ENCODE results near the gene C10orf62.

Gene C10orf62

DNA sequence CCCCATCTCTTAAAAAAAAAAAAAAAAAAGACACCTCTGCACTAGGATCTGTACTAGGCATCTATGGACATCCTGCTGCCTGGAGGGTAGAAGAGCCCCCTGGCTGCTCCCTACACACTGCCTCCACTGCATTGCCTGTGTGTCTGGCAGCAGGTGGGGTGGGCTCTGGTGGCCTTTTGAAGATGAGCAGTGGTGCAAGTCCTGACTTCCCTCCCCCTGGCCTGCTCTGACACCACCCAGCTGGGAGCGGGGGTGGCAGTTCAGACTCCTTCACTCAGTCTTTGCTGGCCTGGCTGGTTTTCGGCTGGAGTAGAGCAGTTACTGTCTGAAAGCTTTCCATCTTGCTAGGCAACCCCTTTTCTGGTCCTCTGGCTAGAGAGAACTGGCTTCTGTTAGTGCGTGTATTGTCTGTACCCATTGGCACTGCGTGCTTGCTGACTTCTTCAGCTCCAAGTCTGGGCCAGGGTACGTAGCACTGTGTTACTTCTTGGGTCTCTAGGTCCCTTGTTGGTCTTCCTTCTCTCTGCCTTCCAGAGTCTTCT, 17.6 kb downstream of the C10orf62 start:
- TF ChIP-seq, protein P1, sequence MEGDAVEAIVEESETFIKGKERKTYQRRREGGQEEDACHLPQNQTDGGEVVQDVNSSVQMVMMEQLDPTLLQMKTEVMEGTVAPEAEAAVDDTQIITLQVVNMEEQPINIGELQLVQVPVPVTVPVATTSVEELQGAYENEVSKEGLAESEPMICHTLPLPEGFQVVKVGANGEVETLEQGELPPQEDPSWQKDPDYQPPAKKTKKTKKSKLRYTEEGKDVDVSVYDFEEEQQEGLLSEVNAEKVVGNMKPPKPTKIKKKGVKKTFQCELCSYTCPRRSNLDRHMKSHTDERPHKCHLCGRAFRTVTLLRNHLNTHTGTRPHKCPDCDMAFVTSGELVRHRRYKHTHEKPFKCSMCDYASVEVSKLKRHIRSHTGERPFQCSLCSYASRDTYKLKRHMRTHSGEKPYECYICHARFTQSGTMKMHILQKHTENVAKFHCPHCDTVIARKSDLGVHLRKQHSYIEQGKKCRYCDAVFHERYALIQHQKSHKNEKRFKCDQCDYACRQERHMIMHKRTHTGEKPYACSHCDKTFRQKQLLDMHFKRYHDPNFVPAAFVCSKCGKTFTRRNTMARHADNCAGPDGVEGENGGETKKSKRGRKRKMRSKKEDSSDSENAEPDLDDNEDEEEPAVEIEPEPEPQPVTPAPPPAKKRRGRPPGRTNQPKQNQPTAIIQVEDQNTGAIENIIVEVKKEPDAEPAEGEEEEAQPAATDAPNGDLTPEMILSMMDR (conservative IDR thresholded peaks at IDR 0.05; ENCODE audit: low read length): no peak
- no peak overlapping the region for H3K4me3 ChIP-seq (ENCODE audit: low read length)
- DNase-seq (ENCODE audit: low read depth): no peak

DNA sequence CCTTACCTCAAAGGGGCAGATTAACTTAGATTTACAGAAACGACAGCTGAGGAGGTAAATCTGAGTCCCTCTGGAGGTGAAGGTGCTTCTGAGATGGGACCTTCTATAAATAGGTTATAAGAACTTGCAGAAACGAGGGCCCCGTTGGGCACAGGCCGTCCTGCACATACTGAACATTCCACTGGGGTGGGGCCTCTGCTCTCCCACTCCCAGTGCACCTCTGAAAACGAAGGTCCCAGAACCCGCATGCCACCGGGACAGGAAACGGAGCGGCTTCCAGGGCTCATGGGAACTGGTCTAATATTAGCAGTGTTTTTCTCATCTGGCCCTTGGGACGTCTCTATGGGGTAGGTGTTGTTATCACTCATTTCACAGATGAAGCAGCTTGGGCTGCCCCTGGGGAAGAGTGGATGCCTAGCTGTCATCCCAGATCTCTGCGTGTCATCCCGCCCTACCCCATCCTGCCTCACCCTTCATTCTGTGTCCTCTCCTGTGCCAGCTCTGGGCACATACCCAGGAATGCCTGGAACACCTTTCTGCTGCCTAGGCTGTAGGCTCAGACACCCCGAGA, 19.6 kb downstream of the C10orf62 start:
- TF ChIP-seq, protein P1 (conservative IDR thresholded peaks at IDR 0.05; ENCODE audit: low read length): no peak
- no peak for DNase-seq (ENCODE audit: low read depth)
- no peak overlapping the region for H3K4me3 ChIP-seq (ENCODE audit: low read length)

DNA sequence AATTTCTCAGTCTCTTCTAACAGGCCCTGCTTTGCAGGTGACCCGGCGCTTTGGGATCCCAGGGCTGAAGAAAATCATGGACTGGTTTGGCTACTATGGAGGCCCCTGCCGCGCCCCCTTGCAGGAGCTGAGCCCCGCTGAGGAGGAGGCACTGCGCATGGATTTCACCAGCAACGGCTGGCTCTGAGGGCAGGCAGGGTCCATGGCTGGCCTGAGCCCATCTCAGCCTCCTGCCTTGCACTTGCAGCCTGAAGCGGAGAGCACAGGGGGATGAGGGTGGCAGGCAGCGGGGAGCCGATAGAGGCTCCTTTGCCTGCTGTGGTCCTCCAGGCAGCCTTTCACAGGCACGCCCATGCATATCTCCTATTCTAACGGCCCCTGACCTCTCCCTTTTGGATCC, 22.0 kb downstream of the C10orf62 start:
- no peak for DNase-seq (ENCODE audit: low read depth)
- TF ChIP-seq, protein P1 (conservative IDR thresholded peaks at IDR 0.05; ENCODE audit: low read length): no peak
- no peak overlapping the region for H3K4me3 ChIP-seq (ENCODE audit: low read length)

DNA sequence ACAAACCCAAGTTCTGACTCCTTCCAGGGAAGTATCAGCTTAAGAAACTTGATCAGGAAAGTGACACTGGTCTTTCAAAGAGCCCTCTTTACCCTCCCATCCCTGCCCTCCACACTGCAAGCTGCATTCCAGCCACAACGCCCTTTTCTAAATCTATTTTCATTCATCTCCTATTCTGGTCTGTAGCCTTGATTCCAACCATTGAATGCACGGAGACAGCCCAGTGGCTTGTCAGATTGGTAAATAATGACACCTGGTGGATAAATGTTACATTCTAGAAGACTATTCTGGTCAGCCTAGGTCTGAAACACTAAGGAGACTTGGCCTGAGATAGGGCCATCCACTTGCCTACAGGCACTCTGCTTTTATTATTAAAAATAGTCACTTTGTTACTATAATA, 22.9 kb downstream of the C10orf62 start:
- no peak overlapping the region for H3K4me3 ChIP-seq (ENCODE audit: low read length)
- DNase-seq (ENCODE audit: low read depth): peak; percentile 55
- TF ChIP-seq, protein P1 (conservative IDR thresholded peaks at IDR 0.05; ENCODE audit: low read length): peak; percentile 56

DNA sequence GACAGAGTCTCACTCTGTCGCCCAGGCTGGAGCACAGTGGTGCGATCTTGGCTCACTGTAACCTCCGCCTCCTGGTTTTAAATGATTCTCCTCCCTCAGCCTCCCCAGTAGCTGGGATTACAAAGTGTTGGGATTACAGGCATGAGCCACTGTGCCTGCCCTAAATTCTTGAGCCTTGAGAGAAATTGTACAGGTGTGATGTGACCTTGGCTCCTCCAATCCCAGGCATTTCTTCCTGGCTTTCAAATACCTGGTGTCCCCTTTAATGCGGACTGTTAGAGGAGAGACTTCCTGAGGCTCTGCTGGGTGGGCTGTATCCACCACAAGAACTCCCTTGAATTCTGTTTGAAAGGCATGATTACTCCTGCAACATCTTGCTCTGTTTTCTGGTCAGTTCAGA, 28.8 kb downstream of the C10orf62 start:
- TF ChIP-seq, protein P1 (conservative IDR thresholded peaks at IDR 0.05; ENCODE audit: low read length): no peak
- no peak for DNase-seq (ENCODE audit: low read depth)
- no peak overlapping the region for H3K4me3 ChIP-seq (ENCODE audit: low read length)

DNA sequence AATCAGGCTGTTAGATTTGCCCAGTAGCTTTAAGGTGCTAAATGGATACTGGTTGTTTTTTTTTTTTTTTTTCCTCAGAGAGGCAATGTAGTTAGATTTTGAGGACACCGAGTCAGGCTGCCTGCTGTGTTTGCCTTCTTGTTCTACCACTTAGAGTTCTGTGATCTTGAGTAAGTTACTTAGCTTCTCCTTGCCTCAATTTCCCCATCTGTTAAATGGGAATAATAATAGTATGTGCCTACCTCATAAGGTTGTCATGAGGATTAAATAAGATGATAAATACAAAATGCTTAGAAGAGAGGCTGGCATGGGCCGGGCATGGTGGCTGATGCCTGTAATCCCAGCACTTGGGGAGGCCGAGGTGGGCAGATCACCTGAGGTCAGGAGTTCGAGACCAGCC, 29.2 kb downstream of the C10orf62 start:
- H3K4me3 ChIP-seq (ENCODE audit: low read length): no peak overlapping the region
- TF ChIP-seq, protein P1 (conservative IDR thresholded peaks at IDR 0.05; ENCODE audit: low read length): no peak
- no peak for DNase-seq (ENCODE audit: low read depth)

DNA sequence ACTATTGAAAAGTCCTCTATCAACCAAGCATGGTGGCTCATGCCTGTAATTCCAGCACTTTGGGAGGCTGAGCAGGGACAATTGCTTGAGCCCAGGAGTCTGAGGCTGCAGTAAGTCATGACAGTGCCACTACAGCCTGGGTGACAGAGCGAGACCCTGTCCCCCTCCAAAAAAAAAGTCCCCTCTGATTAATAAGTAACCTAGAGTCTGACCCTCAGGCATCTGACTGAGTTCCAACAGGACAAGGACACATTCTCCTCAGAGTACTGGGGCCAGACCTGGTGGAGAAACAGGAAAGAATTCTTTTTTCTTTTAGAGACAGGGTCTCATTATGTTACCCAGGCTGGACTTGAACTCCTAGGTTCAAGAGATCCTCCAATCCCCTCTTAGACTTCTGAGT, 33.8 kb downstream of the C10orf62 start:
- no peak for DNase-seq (ENCODE audit: low read depth)
- TF ChIP-seq, protein P1 (conservative IDR thresholded peaks at IDR 0.05; ENCODE audit: low read length): no peak
- H3K4me3 ChIP-seq (ENCODE audit: low read length): no peak overlapping the region

Data from AG10803 (cell line).